ENCODE measurements around the gene HECW1. TPM values are rescaled to one million over a fixed set of nuclear protein-coding genes. Genes with fewer than 3 reads are reported as not detected.
A peak's percentile ranks its signal among the peaks of the same experiment; 100 is the strongest.

HECW1 gene
- total RNA-seq, 1 donor from 2014 or later = not detected

GRCh38 chr7:43437001-43437400 is 324.6 kb downstream of the HECW1 start:
- no peaks in the 10 kb centered on the region for H3K27me3 Mint-ChIP-seq (ENCODE audit: low read depth)
- H3K27ac Mint-ChIP-seq = no peak overlapping the region
- no peaks in the 10 kb centered on the region for H3K36me3 Mint-ChIP-seq (ENCODE audit: low read depth)
- DNase-seq (ENCODE audit: low spot score) = no peak
- H3K4me3 Mint-ChIP-seq (ENCODE audit: low read depth) = no peak overlapping the region
- intact Hi-C loops (cut with micrococcal nuclease) = no loop called here
- H3K4me1 Mint-ChIP-seq (ENCODE audit: low read depth) = peaks cover 4% of the 10 kb centered on the region
- no peaks in the 10 kb centered on the region for H3K9me3 Mint-ChIP-seq

DNA sequence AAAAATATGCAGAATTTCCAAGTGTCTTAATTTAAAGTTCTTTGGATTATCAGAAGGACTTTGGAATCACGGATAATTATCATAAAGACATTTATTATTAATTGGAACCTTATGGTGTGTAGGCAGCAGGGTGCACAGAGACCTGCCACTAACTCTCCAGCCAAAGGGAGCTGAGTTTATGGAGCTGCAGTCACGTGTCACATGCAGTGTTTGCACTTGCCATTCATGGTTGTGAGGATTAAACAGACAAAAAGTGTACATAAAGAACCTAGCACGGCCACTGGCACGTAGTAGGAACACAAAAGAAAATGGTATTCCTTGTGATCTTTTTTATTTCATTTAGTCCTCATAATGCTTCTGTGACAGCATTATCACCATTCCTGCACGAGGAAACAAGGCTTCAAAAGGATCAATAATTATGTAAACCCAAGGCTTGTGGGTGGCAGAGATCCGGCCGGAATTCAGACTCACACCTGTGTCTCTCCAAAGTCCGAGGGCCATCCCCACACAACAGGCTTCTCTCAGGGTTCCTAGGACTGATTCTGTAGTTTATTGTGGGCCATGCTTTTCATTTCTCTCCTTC is 326.5 kb downstream of the HECW1 start:
- peaks cover 4% of the 10 kb centered on the region for H3K4me1 Mint-ChIP-seq (ENCODE audit: low read depth)
- H3K27me3 Mint-ChIP-seq (ENCODE audit: low read depth) = peaks cover 11% of the 10 kb centered on the region
- H3K4me3 Mint-ChIP-seq (ENCODE audit: low read depth) = no peak overlapping the region
- no peak overlapping the region for H3K27ac Mint-ChIP-seq
- no peak for DNase-seq (ENCODE audit: low spot score)
- no peaks in the 10 kb centered on the region for H3K9me3 Mint-ChIP-seq
- intact Hi-C loops (cut with micrococcal nuclease) = no loop called here
- no peaks in the 10 kb centered on the region for H3K36me3 Mint-ChIP-seq (ENCODE audit: low read depth)

DNA sequence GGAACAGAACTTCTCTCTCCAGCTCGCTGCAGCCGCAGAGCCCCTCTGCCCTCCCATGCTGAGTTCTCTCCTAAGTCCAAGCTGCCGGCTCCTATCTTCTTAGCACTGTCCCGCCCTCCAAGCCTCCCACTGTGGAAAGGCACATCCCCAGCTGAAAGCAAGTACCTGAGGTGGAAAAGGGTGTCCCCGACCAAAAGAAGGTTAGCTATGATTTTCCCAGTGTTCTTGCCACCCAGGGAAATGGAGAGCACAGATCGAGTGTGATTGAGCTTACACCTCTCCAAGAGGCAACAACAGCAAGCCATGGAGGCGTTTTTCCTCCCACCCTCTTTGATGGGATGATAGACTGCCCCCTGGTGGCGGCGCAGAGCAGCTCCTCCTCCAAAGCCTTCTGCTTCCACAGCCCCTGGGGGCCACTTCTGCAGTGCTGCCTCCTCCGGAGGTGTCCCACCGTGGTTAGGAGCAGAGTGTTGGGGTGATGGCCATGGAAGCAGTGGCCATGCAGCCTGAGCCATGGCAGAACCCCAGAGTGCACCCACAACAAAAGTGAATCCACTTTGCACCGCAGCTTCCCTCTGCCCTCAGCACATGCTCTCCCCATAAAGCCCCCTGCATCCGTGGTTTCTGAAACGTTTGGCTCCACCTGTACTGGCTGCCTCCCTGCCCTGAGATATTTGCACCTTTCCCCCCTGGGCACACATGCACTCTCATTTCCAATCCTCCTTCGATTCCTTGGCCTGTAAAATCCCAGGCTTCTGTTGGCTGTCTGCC is 327.4 kb downstream of the HECW1 start:
- Mint-ChIP-seq H3K4me1 (ENCODE audit: low read depth) (peaks cover 4% of the 10 kb centered on the region), H3K36me3 (ENCODE audit: low read depth) (no peaks in the 10 kb centered on the region), H3K27me3 (ENCODE audit: low read depth) (peaks cover 11% of the 10 kb centered on the region), H3K4me3 (ENCODE audit: low read depth) (no peak overlapping the region), H3K27ac (no peak overlapping the region), H3K9me3 (no peaks in the 10 kb centered on the region)
- intact Hi-C loops (cut with micrococcal nuclease) = loop anchor here (5.0 kb wide), 1 partner anchor 498 kb away; no protein-coding TSS in a partner anchor
- DNase-seq (ENCODE audit: low spot score) = peak; percentile 37

GRCh38 chr7:43441231-43442130 is 329.0 kb downstream of the HECW1 start:
- DNase-seq (ENCODE audit: low spot score) = no peak
- no peak overlapping the region for H3K4me3 Mint-ChIP-seq (ENCODE audit: low read depth)
- intact Hi-C loops (cut with micrococcal nuclease) = loop anchor here (5.0 kb wide), 1 partner anchor 499 kb away; no protein-coding TSS in a partner anchor
- H3K27ac Mint-ChIP-seq = no peak overlapping the region
- no peaks in the 10 kb centered on the region for H3K9me3 Mint-ChIP-seq
- no peaks in the 10 kb centered on the region for H3K36me3 Mint-ChIP-seq (ENCODE audit: low read depth)
- peaks cover 11% of the 10 kb centered on the region for H3K27me3 Mint-ChIP-seq (ENCODE audit: low read depth)
- peaks cover 4% of the 10 kb centered on the region for H3K4me1 Mint-ChIP-seq (ENCODE audit: low read depth)

DNA sequence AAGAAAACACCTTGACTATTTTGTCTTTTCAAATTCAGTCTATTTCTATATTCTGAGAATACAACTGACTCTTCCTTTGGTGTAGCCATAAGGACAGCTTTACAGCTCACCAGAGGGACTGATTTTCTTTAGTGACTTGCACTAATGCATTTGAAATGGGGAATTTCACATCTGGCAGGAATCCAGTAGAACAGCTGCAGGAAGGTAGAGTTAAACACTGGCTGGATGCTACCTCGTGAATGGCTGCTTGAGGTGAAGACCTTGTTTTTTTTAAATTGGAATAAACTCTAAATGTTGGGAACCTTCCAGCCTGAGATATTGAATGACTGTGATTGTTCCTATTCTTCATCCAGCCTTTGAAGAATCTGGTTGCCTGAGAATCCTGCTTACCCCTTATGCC is 330.9 kb downstream of the HECW1 start:
- intact Hi-C loops (cut with micrococcal nuclease) = loop anchor here (5.0 kb wide), 1 partner anchor 501 kb away; no protein-coding TSS in a partner anchor
- H3K4me3 Mint-ChIP-seq (ENCODE audit: low read depth) = no peak overlapping the region
- no peak for DNase-seq (ENCODE audit: low spot score)
- peaks cover 14% of the 10 kb centered on the region for H3K27me3 Mint-ChIP-seq (ENCODE audit: low read depth)
- no peaks in the 10 kb centered on the region for H3K36me3 Mint-ChIP-seq (ENCODE audit: low read depth)
- H3K9me3 Mint-ChIP-seq = no peaks in the 10 kb centered on the region
- peaks cover 3% of the 10 kb centered on the region for H3K4me1 Mint-ChIP-seq (ENCODE audit: low read depth)
- H3K27ac Mint-ChIP-seq = no peak overlapping the region

DNA sequence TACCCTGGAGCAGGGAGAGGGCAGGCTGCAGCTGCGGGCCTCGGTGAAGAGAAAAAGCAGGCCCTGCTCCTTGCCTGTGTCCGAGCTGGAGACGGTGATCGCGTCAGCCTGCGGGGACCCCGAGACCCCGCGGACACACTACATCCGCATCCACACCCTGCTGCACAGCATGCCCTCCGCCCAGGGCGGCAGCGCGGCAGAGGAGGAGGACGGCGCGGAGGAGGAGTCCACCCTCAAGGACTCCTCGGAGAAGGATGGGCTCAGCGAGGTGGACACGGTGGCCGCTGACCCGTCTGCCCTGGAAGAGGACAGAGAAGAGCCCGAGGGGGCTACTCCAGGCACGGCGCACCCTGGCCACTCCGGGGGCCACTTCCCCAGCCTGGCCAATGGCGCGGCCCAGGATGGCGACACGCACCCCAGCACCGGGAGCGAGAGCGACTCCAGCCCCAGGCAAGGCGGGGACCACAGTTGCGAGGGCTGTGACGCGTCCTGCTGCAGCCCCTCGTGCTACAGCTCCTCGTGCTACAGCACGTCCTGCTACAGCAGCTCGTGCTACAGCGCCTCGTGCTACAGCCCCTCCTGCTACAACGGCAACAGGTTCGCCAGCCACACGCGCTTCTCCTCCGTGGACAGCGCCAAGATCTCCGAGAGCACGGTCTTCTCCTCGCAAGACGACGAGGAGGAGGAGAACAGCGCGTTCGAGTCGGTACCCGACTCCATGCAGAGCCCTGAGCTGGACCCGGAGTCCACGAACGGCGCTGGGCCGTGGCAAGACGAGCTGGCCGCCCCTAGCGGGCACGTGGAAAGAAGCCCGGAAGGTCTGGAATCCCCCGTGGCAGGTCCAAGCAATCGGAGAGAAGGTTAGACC is 332.5 kb downstream of the HECW1 start:
- intact Hi-C loops (cut with micrococcal nuclease) = loop anchor here (5.0 kb wide), 1 partner anchor 503 kb away; no protein-coding TSS in a partner anchor
- H3K4me3 Mint-ChIP-seq (ENCODE audit: low read depth) = no peak overlapping the region
- no peaks in the 10 kb centered on the region for H3K4me1 Mint-ChIP-seq (ENCODE audit: low read depth)
- H3K36me3 Mint-ChIP-seq (ENCODE audit: low read depth) = no peaks in the 10 kb centered on the region
- no peak overlapping the region for H3K27ac Mint-ChIP-seq
- no peaks in the 10 kb centered on the region for H3K9me3 Mint-ChIP-seq
- H3K27me3 Mint-ChIP-seq (ENCODE audit: low read depth) = peaks cover 15% of the 10 kb centered on the region
- DNase-seq (ENCODE audit: low spot score) = no peak

DNA sequence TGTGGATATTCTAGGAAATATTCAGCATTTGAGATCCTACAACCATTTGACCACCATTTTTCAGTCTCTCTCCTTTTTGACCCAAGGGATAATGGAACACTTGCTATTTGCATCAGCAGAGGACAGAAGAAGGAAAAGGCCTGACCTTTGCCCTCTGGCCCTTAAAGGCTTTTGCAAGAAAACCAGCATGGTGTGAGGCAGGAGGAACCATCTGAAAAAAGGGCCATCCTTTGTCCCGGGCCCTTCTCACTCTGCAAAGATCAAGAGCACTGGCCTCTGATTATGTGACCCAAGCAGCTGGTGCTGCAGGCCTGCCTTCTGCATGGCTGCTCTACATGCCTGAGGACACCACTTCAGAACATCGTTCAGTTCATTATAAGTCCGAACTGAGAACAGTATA is 337.1 kb downstream of the HECW1 start:
- no peaks in the 10 kb centered on the region for H3K36me3 Mint-ChIP-seq (ENCODE audit: low read depth)
- no peak for DNase-seq (ENCODE audit: low spot score)
- no peaks in the 10 kb centered on the region for H3K4me1 Mint-ChIP-seq (ENCODE audit: low read depth)
- intact Hi-C loops (cut with micrococcal nuclease) = no loop called here
- no peak overlapping the region for H3K27ac Mint-ChIP-seq
- no peaks in the 10 kb centered on the region for H3K9me3 Mint-ChIP-seq
- peaks cover 15% of the 10 kb centered on the region for H3K27me3 Mint-ChIP-seq (ENCODE audit: low read depth)
- no peak overlapping the region for H3K4me3 Mint-ChIP-seq (ENCODE audit: low read depth)

DNA sequence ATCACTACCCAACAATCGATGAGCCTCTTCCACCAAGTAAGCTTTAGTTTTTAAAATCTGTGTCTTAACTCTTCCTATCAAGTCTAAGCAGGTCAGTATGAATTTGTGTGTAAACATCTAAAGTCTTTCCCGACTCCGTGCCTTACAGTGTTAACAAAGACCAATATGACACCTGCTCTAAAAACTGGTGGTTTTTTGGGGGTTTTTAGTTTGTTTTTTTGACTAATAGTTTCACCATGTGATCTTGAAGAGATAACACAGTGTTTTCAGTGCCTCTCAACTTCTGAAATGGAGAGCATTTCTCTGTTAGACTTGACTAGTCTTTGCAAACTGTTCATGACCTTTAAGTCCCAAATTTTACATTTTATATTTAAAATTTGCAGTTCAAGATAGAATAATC is 338.4 kb downstream of the HECW1 start:
- Mint-ChIP-seq H3K4me3 (ENCODE audit: low read depth) (no peak overlapping the region), H3K36me3 (ENCODE audit: low read depth) (no peaks in the 10 kb centered on the region), H3K27me3 (ENCODE audit: low read depth) (peaks cover 21% of the 10 kb centered on the region), H3K9me3 (no peaks in the 10 kb centered on the region), H3K27ac (no peak overlapping the region), H3K4me1 (ENCODE audit: low read depth) (peaks cover 4% of the 10 kb centered on the region)
- DNase-seq (ENCODE audit: low spot score) = no peak
- intact Hi-C loops (cut with micrococcal nuclease) = loop anchor here (10.0 kb wide), 1 partner anchor 274 kb away; the partner anchor contains the start of gene COA1

DNA sequence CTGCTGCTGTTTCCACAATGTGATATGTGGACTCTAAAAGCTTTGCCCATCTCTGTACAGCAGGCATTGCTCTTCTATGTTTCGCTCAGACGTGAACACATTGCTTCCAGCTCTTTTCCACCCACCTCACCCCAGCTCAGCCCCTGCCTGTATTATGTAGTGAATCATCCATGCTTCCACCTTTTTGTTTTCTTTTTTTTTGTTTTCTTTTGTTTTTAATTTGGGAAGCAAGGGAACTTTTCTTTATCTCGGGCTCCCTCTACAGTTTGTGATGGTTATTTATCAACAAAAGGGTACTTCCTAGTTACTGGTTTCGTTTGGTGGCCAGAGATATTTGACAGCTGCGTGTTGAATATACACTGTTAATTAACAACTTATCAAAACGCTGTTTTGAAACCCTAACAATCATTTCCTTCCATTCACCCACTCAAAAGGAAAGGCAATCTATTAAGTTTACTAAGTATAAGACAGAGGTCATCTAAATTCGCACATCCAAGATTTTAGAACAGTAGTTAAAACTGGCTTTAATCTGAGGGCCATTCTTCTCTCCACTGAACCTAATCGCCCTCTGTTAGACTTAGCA is 342.6 kb downstream of the HECW1 start:
- DNase-seq (ENCODE audit: low spot score) = no peak
- Mint-ChIP-seq H3K36me3 (ENCODE audit: low read depth) (no peaks in the 10 kb centered on the region), H3K27ac (no peak overlapping the region), H3K9me3 (no peaks in the 10 kb centered on the region), H3K4me3 (ENCODE audit: low read depth) (no peak overlapping the region), H3K27me3 (ENCODE audit: low read depth) (peaks cover 22% of the 10 kb centered on the region), H3K4me1 (ENCODE audit: low read depth) (peaks cover 4% of the 10 kb centered on the region)
- intact Hi-C loops (cut with micrococcal nuclease) = loop anchor here (10.0 kb wide), 1 partner anchor 270 kb away; the partner anchor contains the start of gene COA1

- Mint-ChIP-seq H3K27ac (no peak overlapping the region), H3K27me3 (ENCODE audit: low read depth) (peaks cover 17% of the 10 kb centered on the region), H3K36me3 (ENCODE audit: low read depth) (no peaks in the 10 kb centered on the region), H3K4me3 (ENCODE audit: low read depth) (no peak overlapping the region), H3K4me1 (ENCODE audit: low read depth) (peaks cover 4% of the 10 kb centered on the region), H3K9me3 (no peaks in the 10 kb centered on the region)
- no peak for DNase-seq (ENCODE audit: low spot score)
- intact Hi-C loops (cut with micrococcal nuclease) = loop anchor here (10.0 kb wide), 1 partner anchor 269 kb away; the partner anchor contains the start of gene COA1
These were observed 343.8 kb downstream of the HECW1 start for GRCh38 chr7:43456200-43456599.

- Mint-ChIP-seq H3K27ac (no peak overlapping the region), H3K36me3 (ENCODE audit: low read depth) (no peaks in the 10 kb centered on the region), H3K27me3 (ENCODE audit: low read depth) (peaks cover 17% of the 10 kb centered on the region), H3K4me1 (ENCODE audit: low read depth) (peaks cover 4% of the 10 kb centered on the region), H3K4me3 (ENCODE audit: low read depth) (no peak overlapping the region), H3K9me3 (no peaks in the 10 kb centered on the region)
- intact Hi-C loops (cut with micrococcal nuclease) = loop anchor here (10.0 kb wide), 1 partner anchor 266 kb away; the partner anchor contains the start of gene COA1
- no peak for DNase-seq (ENCODE audit: low spot score)
These were observed 346.0 kb downstream of the HECW1 start for GRCh38 chr7:43458330-43459018.

Measured in activated T-helper 2 cell treated with anti-CD3 and anti-CD28 coated beads, Interferon-gamma antibody, Interleukin-2, Interleukin-4, amounts not matched to agents 10 μg/mL and 5 μg/mL and 100 μg/mL, durations not matched to agents 14 hours and 24 hours and 36 hours (primary cell).